Smooth muscle cell (in vitro differentiated cells): ENCODE measurements around the gene ARF1. TPM values are rescaled to one million over a fixed set of nuclear protein-coding genes. Genes with fewer than 3 reads are reported as not detected.

ENCODE experiments used
- DNase-seq: peaks from one replicate; lab custom pipeline; 2025; ENCODE audit not compliant: unreplicated experiment; lab: John Stamatoyannopoulos, UW
- H2AFZ ChIP-seq: fragments of 200-600 bp; sonication (generic); 2 replicates; pipeline ENCODE4 v1.6.0; 2016; ENCODE audit warnings: antibody characterized with exemption, low read depth, mild to moderate bottlenecking
- H3F3A ChIP-seq: fragments of 200-600 bp; sonication (generic); 2 replicates; pipeline ENCODE4 v1.6.0; 2017; ENCODE audit warnings: antibody characterized with exemption, low read depth
- H3K27ac ChIP-seq: fragments of 200-600 bp; sonication (generic); 2 replicates; pipeline ENCODE4 v1.5.1; 2016; ENCODE audit warnings: low read depth, mild to moderate bottlenecking
- H3K27me3 ChIP-seq: fragments of 200-600 bp; sonication (generic); 2 replicates; pipeline ENCODE4 v1.6.1; 2016; ENCODE audit warnings: low read depth, mild to moderate bottlenecking
- H3K36me3 ChIP-seq: fragments of 200-600 bp; sonication (generic); 2 replicates; pipeline ENCODE4 v1.5.1; 2016; ENCODE audit warnings: low read depth
- H3K4me1 ChIP-seq: fragments of 200-600 bp; sonication (generic); 2 replicates; pipeline ENCODE4 v1.5.1; 2016; ENCODE audit warnings: low read depth
- H3K4me2 ChIP-seq: fragments of 200-600 bp; sonication (generic); 2 replicates; pipeline ENCODE4 v1.6.0; 2016; ENCODE audit warnings: mild to moderate bottlenecking
- H3K4me3 ChIP-seq: fragments of 200-600 bp; sonication (generic); 2 replicates; pipeline ENCODE4 v1.5.1; 2016; ENCODE audit warnings: mild to moderate bottlenecking
- H3K79me2 ChIP-seq: fragments of 200-600 bp; sonication (generic); 2 replicates; pipeline ENCODE4 v1.6.0; 2016; ENCODE audit warnings: low read depth, mild to moderate bottlenecking
- H3K9ac ChIP-seq: fragments of 200-600 bp; sonication (generic); 2 replicates; pipeline ENCODE4 v1.6.0; 2016; ENCODE audit warnings: low read depth
- H3K9me3 ChIP-seq: fragments of 200-600 bp; sonication (generic); replicated peaks from 2 replicates; pipeline ENCODE4 v1.5.1; 2016; ENCODE audit warnings: low read depth
- H4K20me1 ChIP-seq: fragments of 200-600 bp; sonication (generic); 2 replicates; pipeline ENCODE4 v1.6.0; 2016; ENCODE audit warnings: low read depth
- WGBS: methylation state at CpG from one replicate; pipeline ENCODE4 v1.1.7; 2016; ENCODE audit warnings: low lambda C conversion rate; 5-methylcytosine and 5-hydroxymethylcytosine counted together
- polyA plus RNA-seq: library from polyadenylated mRNA; unstranded; fragments of >200 nt; fragmentation: Nextera tagmentation; extraction: Ambion mirVana; gene quantifications from 2 replicates; pipeline ENCODE4 v1.2.1, GENCODE V29; 2016
- total RNA-seq: library from RNA; depleted of rRNA; stranded (reverse); fragments of >200 nt; gene quantifications from 2 replicates; pipeline ENCODE4 v1.2.3, GENCODE V29; 2014
- TF ChIP-seq, protein P1 (sequence below): fragments of 200-600 bp; sonication (generic); IDR thresholded peaks from 2 replicates; pipeline ENCODE4 v1.5.1; 2017; ENCODE audit warnings: borderline replicate concordance, mild to moderate bottlenecking, antibody characterized with exemption; ENCODE audit not compliant: insufficient read depth, poor library complexity, severe bottlenecking

ARF1 gene
- total and polyA plus RNA-seq, 2 experiments from 2014 or later, result 237 to 698 TPM

DNA sequence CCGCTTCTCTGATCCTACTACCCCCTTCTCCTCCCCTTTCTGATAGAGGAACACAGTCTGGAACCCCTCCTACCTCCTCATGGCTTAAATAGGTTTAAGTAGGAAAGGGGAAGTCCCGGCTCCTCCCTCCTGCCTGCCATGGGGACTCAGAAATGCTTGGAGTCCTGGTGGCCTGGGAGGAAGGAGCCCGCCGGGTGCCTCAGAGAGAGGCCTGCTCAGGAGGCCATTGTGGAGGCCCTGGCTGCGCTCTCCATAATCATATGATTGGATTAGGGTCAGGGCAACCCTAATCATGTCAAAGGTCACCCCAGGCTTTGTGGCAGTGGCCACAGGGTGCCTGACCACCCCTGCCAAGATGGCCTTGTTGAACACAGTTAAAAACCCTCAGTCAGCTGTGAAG, 46.7 kb upstream of the ARF1 start:
- WGBS, result 86% methylated on average over 5 of the region's 5 CpGs
- H3F3A ChIP-seq, result no peaks in the 10 kb centered on the region
- H3K36me3 ChIP-seq, result no peaks in the 10 kb centered on the region
- H2AFZ ChIP-seq, result no peak overlapping the region
- no peak for DNase-seq
- H3K27me3 ChIP-seq, result peaks cover 29% of the 10 kb centered on the region
- no peak overlapping the region for H3K4me2 ChIP-seq
- H3K4me1 ChIP-seq, result peaks cover 15% of the 10 kb centered on the region
- H4K20me1 ChIP-seq, result no peaks in the 10 kb centered on the region
- H3K4me3 ChIP-seq, result no peak overlapping the region
- H3K9ac ChIP-seq, result no peak overlapping the region
- TF ChIP-seq, protein P1, sequence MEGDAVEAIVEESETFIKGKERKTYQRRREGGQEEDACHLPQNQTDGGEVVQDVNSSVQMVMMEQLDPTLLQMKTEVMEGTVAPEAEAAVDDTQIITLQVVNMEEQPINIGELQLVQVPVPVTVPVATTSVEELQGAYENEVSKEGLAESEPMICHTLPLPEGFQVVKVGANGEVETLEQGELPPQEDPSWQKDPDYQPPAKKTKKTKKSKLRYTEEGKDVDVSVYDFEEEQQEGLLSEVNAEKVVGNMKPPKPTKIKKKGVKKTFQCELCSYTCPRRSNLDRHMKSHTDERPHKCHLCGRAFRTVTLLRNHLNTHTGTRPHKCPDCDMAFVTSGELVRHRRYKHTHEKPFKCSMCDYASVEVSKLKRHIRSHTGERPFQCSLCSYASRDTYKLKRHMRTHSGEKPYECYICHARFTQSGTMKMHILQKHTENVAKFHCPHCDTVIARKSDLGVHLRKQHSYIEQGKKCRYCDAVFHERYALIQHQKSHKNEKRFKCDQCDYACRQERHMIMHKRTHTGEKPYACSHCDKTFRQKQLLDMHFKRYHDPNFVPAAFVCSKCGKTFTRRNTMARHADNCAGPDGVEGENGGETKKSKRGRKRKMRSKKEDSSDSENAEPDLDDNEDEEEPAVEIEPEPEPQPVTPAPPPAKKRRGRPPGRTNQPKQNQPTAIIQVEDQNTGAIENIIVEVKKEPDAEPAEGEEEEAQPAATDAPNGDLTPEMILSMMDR, result no peak
- no peaks in the 10 kb centered on the region for H3K9me3 ChIP-seq
- no peak overlapping the region for H3K27ac ChIP-seq
- H3K79me2 ChIP-seq, result no peaks in the 10 kb centered on the region

DNA sequence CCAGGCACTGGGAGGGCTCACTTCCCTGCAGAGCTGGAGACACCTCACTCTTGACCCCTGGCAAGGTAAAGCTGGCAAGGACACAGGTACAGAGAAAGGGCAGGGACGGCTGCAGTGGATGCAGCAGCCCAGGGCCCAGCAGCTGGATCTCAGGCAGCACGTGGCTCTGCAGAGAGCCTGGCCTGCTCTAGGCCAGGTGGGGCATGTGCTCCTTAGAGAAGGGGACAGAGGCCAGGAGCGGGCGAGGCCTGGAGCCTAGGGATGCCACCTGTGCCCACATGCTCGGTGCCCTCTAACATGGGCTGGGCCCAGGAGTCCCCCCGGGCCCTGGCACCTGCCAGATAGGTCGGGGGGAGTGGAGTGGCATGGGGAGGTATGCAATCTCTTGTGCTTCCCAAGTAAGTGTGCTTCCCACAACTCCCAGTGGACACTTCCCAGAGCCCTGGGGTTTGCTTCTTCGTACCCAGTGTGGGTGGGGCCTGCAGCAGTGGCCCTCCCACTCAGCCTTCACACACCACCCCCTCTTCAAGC, 45.7 kb upstream of the ARF1 start:
- no peak overlapping the region for H2AFZ ChIP-seq
- H3K4me3 ChIP-seq, result no peak overlapping the region
- no peak overlapping the region for H3K27ac ChIP-seq
- 83% methylated on average over 8 of the region's 8 CpGs for WGBS
- peaks cover 36% of the 10 kb centered on the region for H3K27me3 ChIP-seq
- H3F3A ChIP-seq, result no peaks in the 10 kb centered on the region
- no peak overlapping the region for H3K4me2 ChIP-seq
- TF ChIP-seq, protein P1, result no peak
- no peaks in the 10 kb centered on the region for H4K20me1 ChIP-seq
- no peak for DNase-seq
- no peaks in the 10 kb centered on the region for H3K9me3 ChIP-seq
- H3K36me3 ChIP-seq, result no peaks in the 10 kb centered on the region
- H3K9ac ChIP-seq, result no peak overlapping the region
- no peaks in the 10 kb centered on the region for H3K79me2 ChIP-seq
- peaks cover 15% of the 10 kb centered on the region for H3K4me1 ChIP-seq

DNA sequence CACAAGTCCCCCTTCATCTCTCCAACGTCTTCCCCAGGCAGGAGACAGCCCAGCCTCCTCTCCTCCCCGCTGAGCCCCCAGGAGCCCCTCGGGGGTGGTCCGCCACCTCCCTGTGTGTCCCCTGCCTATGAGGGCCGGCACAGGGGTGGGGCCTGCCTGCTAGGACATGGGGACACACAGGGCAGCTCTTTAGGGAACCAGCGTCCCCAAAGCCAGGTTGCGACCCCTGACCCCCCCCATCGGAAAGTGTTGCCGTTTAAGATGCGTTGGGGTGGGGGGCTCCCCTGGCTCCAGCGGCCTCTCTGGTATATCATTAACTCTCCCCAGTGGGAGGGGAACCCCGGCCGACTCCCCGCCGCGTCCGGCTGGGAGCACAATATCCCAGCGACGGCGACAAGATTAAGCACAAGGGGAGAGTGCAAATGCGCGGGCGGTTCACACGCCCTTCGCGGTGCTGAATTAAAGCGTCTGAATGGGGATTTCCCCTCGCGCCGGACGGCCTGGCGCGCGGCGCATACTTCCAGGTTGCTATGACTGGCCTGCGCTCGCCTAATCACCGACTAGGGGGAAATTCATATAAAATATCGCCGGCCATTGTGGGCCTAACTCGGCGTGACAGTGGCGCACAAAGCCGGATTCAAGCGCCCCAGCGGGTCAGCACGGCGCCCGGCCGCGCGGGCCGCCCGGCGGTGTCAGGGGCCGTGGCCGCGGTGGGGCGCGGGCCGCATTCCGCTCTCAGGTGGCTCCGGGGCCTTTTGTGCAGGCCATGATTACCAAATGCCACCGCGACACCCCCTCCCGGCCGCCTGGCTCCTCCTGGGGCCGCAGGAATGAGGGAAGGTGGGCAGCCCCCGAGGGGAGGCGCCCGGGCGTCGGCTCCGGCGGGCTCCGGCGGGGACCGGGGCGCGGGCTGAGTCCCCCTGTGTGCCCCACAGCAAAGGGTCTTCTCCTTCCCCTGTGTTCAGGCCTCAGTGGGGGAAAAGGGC, 44.8 kb upstream of the ARF1 start:
- 14% methylated on average over 77 of the region's 80 CpGs for WGBS
- no peak overlapping the region for H2AFZ ChIP-seq
- DNase-seq, result no peak

More for the DNA sequence above, 44.8 kb upstream of the ARF1 start:
- TF ChIP-seq, protein P1, result no peak
- no peaks in the 10 kb centered on the region for H3F3A ChIP-seq
- H3K79me2 ChIP-seq, result no peaks in the 10 kb centered on the region
- no peaks in the 10 kb centered on the region for H3K36me3 ChIP-seq
- peaks cover 15% of the 10 kb centered on the region for H3K4me1 ChIP-seq
- H3K9me3 ChIP-seq, result no peaks in the 10 kb centered on the region
- no peaks in the 10 kb centered on the region for H4K20me1 ChIP-seq
- no peak overlapping the region for H3K9ac ChIP-seq
- H3K4me3 ChIP-seq, result peak overlapping the region; percentile 39
- H3K4me2 ChIP-seq, result peak overlapping the region; percentile 81
- H3K27me3 ChIP-seq, result peaks cover 38% of the 10 kb centered on the region
- no peak overlapping the region for H3K27ac ChIP-seq
